RCC 7860 (cell line): ENCODE data around the gene CATSPER1.

ENCODE experiments used
- DNase-seq: peaks from one replicate; pipeline ENCODE4 v3.0.0-alpha.2; 2015; ENCODE audit warnings: low spot score
- FAIRE-seq: peaks from 2 replicates; lab custom pipeline; 2012; peaks lifted over from hg19 to GRCh38; lab: Jason Lieb, UNC

CATSPER1 gene

DNA sequence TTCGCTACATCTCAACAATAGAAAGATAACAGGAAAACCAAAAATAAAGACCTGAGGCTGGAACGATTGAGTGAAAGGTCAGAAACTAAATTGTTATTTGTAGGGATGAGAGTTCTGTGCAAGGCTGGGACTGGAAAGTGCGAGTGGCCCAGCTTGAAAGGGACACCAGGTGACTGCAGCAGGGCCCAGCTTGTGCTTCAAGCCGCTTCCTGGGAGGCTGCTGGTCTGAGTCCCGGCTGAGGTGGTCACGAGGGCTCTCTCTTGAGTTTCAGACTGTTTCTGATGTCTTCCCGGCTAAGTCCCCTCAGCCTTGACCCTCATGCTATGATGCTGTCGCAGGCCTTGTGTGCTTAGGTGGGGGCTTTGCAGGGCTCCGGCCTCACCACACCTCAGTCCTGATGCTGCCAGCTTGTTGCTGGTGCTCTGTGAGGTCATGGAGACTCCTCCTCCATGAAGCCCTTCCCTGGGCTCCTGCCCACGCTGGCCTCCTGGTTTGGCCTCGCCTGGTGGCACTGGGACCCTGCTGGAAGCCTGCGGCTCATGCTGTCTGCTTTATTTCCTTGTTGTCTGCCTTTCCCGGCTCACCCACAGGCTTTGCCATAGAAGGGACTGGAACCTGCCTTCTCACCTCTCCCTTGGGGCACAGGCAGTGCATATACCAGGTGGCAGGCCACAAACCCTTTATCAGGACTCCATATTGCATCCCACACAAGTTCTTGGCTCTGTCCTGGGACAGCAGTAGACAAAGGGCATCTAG is 20.0 kb downstream of the CATSPER1 start:
- FAIRE-seq, result no peak
- peak; percentile 16 for DNase-seq

DNA sequence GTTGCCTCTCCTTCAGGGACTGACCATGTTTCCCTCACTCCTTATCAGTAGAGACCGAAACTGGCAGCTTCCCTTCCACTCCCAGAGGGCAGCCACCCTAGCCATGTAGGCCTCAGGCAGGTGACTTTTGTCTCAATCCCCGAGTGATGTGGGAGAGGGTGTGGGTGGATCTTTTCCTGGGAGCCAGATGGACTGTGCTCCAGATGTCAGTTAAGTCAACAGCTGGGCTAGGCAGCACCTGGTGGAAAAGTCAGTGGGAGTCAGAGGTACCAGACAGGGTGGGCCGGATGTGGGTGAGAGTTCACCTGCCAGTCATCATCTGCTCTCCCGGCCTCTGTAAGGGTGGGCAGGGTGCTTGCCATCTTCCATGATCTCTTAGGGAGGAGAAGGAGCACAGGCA is 22.1 kb downstream of the CATSPER1 start:
- FAIRE-seq, result no peak
- DNase-seq, result no peak

DNA sequence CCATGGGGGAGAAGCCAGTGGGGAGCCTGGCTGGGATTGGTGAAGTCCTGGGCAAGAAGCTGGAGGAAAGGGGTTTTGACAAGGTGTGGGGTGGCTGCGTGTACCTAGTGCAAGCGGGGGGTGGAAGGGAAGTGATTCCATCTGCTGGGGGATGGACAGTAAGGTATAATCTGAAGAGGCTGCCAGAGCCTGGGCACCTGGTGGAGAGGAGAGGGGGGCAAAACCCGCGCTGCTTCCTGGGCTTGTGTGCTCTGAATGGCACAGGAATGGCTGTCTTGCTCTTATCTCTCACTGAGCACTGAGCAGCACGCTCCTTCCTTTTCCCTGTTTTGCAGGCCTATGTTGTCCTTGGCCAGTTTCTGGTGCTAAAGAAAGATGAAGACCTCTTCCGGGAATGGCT is 23.0 kb downstream of the CATSPER1 start:
- FAIRE-seq, result no peak

DNA sequence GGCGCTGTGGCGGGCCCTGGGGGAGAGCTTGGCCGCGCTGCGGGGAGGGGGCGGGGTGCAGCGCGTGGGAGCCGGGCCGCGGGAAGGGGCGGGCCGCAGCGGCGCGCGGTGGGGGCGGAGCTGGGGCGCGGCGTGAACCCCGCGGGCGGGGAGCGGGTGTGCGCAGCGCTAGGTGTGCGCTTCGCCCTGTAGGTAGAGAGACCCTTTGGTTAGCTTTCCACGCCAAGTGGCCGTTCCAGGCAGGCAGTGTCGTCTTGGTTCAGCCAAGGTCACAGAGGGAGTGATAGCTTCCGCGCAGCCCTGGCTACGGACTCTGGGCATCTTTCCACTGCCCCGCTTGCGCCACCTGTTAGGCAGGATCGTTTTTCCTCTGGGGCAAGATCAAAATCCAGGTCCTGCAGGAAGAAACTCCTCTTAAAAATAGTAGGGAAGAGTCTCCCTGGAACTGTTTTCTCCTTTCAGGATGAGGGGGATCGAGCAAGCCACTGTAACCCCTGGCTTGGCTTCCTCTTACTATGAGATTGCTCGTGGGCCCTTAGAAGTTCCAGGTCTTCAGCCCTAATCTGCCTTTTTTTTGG is 23.5 kb downstream of the CATSPER1 start:
- peak; percentile 5 for DNase-seq
- no peak for FAIRE-seq

More for the DNA sequence above, 23.0 kb downstream of the CATSPER1 start:
- no peak for DNase-seq

DNA sequence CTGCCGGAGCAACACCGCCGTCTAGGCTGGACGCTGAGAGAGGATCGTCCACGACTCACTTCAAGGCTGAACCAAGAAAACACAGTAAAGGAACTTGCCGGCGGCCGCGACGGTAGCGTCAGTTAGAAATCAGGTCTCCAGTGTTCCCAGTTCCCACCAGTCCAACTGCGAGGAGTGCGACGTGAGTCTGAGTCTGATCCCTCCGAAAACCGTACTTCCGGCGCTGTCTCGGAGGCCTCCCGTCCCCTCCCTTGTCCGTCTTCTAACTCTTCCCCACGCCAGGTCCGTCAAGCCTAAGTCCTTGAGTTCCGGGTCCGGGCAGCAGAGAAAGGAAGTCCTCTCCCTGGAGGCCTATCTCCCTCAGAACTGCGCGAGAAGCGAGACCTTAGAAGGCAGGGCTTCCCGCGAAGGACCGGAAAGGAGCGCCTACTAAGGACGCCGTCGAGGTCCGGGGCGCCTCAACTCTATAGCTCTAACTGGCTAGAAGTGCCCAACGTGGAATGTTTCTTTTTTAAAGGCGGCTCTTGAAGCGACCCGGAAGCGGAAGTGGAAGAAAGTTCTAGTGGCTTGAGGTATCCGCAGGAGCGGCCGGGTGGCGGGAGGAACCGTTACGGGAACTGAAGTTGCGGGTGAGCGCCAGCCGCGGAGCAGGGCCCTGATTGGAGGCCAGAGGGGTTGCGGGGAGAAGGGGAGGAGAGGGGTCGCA is 24.2 kb downstream of the CATSPER1 start, which contains the start of the genes BANF1 and EIF1AD:
BANF1 (plus strand) TSS at position 562 of the 706 bp plus-strand sequence. CDS start 748 bp downstream, outside the sequence.
EIF1AD (minus strand) TSS at position 216 of the 706 bp plus-strand sequence. CDS start 1,768 bp downstream, outside the sequence.
- peak; percentile 15 for FAIRE-seq
- peak; percentile 88 for DNase-seq

DNA sequence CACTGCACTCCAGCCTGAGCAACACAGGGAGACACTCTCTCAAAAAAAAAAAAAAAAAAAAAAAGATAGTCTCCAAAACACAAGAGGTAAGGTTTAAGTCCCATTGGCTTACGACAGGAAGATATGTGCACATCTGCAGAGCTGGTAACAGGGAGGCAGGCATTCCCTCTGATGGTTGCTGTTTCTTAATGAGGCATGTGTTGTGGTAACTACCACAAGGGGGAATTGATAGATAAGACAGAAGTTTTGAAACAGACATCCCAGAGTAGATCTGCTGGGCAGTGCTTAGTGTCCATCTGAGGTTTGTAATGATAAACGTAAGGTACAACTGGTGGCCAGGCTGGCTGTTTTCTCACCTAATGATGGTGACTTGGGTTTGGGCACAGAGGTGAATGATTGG is 29.0 kb downstream of the CATSPER1 start:
- FAIRE-seq, result no peak

DNA sequence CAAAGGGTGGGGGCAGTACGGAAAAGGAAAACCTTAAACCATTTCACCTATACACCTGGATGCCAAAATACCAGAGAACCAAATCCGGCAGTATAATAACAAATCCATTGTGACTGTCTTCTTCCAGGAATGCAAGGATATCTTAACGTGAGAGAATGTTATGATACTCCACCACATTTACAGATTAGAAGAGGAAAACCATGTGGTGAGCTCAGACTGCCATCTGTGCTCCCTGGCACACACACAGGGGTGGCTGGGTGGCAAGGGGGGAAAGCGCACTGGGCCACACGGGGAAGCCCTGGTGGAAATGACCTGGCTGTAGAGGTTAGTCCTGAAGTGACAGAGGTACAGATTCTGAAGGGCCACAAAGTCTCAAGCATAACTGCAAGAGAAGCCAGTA is 34.2 kb downstream of the CATSPER1 start:
- FAIRE-seq, result no peak
- DNase-seq, result no peak

More for the DNA sequence above, 29.0 kb downstream of the CATSPER1 start:
- DNase-seq, result no peak

DNA sequence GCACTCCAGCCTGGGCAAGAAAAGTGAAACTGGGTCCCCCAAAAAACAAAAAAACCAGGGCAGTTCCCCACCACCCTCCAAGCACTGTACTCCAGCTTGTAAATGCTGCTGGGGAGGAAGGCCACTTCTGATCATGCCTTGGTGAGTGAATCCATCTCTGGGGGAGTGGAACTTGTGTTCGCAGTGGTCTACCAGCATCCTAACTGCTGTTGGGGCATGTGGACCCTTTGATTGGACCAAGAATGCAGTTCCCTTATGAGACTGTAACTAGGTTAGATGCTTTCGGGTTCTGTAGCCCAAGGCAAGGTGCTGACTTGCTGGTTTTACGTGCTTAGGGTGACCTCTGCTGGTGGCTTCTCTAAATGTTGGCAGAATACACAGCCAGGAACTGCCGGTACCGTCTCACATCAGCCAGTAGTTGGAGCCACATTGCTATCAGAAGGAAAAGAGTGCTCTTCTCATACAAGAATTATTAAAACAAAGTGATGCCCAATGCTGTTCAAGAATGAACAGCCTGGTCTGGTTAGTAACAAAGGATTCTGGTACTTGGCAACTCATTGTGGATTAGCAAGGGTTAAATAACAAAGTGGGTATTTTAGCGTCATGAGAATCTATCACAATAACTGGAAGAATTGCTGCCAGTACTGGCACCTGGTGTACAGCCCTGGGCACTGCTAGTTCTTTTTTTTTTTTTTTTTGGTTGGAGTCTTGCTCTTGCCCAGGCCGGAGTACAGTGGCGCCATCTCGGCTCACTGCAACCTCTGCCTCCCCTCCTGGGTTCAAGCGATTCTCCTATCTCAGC is 37.3 kb downstream of the CATSPER1 start:
- DNase-seq (peak; percentile 89), FAIRE-seq (peak; percentile 81)

DNA sequence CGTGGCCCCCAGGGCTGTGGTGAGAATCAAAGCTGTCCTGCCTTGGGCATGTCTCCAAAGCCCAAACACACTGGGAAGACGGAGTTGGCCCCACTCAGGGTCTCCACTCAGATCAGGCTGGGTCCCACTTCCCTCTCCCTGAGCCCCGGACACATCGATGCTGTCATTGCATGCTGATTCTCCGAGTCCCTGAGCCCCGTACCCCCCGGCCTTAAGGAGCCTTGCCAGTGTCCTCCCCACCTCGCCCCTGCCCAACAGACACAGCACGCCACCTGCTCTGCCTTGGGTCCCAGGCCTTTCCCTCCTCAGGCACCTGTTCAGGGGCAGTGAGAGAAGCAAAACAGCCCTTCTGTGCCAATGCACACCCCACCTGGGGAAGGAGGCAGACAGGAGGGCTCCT is 38.9 kb downstream of the CATSPER1 start:
- FAIRE-seq, result no peak
- no peak for DNase-seq

DNA sequence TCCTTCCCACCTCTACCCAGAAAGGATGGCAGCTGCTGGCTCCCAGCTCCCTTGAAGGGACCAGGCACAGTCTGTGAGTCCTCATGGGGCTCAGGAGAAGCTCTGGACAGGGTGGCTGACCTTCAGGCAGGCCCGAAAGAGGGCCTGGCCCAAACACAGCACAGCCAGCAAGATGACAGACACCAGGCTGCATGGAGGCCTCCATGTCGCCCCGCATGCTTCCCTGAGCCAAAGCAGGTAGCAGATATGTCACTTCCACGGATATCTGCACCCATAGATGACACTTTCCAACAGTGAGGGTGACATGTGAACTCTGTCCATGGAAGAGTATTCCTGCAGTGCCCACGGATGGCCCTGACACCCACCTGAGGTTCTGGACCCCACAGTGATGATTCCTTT is 42.7 kb downstream of the CATSPER1 start:
- FAIRE-seq (no peak), DNase-seq (no peak)

DNA sequence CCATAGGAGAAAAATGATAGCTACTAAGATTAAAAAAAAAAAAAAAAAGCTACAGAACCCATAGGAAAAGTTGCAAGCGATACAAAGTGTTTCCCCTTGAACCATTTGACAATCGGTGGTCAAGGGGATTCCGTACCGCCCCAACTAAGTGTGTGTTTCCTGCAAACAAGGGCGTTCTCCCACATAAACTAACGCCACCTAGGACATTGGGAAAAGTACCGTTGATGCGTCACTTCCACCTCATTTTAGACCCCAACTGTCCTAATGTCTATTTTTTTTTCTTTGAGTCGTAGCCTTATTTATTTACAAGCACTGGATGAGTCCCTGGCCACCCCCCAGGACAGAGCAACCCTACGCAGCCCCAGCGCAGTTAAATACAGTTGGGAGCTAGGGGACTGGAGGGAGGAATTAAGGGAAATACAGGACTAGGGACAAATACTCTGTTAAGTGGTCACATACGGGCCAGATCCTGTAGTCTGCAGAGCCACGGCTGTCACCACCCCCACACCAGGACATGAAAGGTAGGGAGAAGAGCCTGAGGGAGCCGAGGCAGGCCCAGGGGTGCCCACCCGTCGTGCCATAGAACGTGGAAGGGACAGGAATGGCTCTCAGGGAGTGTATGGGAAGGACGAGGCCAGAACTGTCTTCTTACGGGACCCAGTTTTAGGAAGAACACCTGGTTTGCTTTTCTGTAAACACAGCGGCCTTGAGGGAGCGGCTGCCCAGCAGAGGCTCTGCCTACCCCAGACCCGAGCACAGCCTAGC is 43.3 kb downstream of the CATSPER1 start:
- DNase-seq (no peak), FAIRE-seq (no peak)

DNA sequence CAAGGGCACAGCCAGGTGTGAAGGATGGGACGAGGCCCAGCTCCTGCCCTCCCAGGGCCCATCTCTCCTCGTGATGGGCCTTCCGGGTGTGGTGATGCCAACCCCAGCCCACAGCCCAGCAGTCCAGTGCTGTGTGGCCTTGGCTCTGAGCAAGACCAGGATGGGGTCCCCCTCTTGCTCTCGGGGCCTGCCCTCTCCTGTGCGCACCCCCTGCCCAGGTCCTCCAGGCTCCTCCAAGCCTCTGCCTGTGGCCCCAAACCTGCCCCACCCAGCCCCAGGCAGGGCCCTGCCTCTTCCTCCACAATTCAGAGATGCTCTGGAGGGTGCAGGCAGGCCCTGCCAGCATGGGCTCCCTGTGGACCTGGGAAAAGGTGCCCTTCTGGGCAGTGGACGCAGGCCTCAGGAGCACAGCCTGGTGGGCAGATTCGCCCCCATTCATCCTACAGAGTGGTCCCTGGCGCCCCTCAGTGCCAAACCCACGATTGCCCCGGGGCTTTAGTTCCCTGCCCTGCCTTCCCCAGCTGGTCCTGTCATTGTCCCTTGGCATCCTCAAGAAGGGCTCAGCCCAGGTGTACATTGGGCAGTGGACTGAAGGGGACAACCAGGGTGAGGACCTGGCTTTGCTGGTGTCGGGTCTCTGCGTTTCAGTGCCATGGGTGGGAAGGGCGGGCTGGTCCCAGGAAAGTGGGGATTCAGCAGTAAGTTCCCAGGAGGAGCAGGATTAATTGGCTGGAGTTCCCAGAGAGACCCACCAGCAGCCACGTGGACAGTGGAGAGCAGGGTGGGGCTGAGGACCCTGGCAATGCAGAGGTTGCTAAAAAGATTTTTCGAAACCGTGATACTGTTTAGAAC is 44.1 kb downstream of the CATSPER1 start:
- no peak for FAIRE-seq

DNA sequence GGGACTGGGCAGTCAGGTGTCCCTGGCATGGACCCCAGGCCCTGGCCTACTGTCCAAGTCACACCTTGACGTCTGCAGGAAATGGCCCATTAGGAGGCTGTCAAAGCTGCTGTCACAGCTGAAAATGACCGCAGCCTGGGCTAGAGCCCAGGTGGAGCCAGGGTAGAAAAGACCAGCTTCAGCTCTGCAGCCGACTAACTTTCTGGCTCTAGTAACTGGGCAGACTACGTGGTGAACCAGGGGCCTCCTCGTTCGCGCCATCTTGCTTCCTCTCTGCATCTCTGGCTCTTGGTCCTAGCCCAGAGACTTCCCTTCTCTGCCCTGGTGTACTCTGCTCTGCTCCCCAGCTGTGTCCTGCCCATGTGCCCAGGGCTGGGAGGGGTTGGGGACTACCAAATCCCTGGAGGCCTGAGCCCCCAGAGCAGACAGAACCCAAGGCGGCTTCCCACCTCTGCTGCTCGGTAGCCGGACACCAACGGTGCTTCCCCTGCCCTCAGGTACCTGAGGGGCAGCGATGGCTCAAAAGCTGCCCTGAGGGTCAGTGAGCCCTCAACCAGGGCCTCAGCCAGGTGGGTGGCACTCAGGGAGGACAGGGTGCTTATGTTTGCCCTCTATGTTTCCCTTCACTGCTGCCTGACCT is 45.1 kb downstream of the CATSPER1 start:
- DNase-seq (no peak), FAIRE-seq (no peak)

More for the DNA sequence above, 44.1 kb downstream of the CATSPER1 start:
- no peak for DNase-seq

DNA sequence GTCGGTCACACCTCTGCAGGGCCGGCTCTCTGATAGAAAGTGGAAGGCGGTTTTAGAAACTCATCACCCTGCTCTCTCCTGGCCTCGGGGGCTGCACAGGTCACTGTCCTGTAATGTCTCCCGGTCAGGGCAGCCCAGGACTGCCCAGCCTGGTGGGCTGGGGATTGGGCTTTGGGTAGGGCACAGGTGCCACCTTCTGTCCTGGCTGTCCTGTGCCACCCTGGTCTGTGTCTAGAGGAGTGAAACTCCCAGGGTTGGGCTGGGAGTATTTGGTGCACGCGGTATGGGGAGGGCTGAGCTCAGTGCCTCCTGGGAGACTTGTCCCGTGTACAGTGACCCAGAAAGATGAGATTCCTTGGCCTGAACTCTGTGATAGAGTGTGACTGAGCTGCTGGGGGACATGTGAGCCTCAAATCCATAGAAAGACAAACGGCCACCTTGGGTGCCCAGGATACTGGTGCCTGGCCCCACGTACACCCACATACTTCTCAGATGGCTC is 47.0 kb downstream of the CATSPER1 start:
- DNase-seq (no peak), FAIRE-seq (no peak)

DNA sequence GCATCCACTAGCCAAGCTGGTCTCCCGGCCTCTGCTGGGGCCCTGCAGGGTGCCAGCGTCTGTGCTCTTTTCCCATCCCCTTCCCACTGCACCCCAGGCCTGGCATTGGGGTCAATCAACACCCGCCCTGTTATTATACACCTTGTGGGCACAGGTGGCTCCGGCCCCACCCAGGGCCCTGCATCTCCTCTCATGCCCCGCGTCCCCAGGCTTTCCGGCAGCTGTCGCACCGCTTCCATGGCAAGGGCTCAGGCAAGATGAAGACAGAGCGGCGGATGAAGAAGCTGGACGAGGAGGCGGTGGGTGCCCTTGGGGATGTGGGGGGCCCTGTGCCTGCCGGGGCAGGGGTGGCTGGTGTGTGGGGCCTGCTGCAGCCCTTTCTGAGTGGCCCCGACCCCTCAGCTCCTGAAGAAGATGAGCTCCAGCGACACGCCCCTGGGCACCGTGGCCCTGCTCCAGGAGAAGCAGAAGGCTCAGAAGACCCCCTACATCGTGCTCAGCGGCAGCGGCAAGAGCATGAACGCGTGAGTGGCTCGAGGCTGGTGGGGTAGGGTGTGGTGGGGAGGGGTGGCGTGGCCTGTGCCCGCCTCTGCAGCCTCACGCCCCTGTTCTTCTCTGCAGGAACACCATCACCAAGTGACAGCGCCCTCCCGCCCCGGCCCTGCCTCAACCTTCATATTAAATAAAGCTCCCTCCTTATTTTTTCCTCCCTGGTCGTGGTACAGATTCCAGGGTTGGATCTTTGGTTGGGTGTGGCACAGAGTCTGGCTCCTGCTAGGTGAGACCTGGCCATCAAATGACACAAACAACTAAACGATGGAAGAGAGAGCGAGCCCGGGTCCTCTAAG is 47.7 kb downstream of the CATSPER1 start:
- no peak for FAIRE-seq

DNA sequence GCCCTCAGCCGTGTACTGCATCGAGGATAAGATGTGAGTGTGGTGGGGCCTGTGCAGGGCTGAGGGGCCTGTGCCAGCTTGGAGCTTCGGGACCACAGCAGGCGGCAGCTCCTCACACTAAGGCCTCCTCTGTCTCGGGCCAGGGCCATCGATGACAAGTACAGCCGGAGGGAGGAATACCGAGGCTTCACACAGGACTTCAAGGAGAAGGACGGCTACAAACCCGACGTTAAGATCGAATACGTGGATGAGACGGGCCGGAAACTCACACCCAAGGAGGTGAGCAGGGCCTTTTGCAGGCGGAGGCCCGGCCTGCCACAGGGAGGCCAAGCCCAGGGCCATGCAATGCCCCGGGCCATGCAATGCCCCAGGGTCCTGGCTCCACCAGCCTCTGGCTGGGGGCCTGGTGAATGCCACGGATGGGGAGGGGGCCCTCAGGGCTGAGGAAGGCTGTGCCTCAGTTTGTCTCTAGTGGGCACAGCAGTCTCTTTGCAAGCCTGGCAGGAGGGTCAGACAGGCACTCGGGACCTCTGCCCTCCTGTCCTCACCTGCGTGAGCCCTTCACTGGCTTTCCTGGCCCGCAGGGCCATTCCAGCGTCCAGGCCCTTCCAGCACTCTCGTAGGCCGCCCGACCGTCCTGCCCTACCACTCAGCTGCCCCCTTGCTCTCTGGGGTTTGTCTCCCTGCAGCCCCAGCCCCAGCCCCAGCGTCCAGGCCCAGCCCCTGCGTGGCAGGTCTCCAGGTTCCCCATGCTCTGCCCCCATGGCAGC is 48.5 kb downstream of the CATSPER1 start:
- DNase-seq (no peak), FAIRE-seq (no peak)

More for the DNA sequence above, 47.7 kb downstream of the CATSPER1 start:
- DNase-seq, result no peak
